Parathyroid adenoma (tissue), 2 donors: ENCODE results near the gene LAMA2.

Experiments used
- H2AFZ ChIP-seq: fragments of 300-600 bp; sonication (generic); one replicate; pipeline ENCODE4 v1.7.0; 2017; ENCODE audit warnings: antibody characterized with exemption, mild to moderate bottlenecking
- H3K27ac ChIP-seq: fragments of 300-600 bp; sonication (generic); one replicate; pipeline ENCODE4 v1.7.0; 2017
- H3K27me3 ChIP-seq: fragments of 300-600 bp; sonication (generic); one replicate; pipeline ENCODE4 v1.7.0; 2017; ENCODE audit warnings: low read length; ENCODE audit not compliant: control insufficient read depth, insufficient read depth
- H3K36me3 ChIP-seq: fragments of 300-600 bp; sonication (generic); one replicate; pipeline ENCODE4 v1.7.0; 2017; ENCODE audit warnings: low read length; ENCODE audit not compliant: control insufficient read depth, insufficient read depth
- H3K4me1 ChIP-seq: fragments of 300-600 bp; sonication (generic); one replicate; pipeline ENCODE4 v1.7.0; 2017; ENCODE audit warnings: control low read depth
- H3K4me2 ChIP-seq: fragments of 300-600 bp; sonication (generic); one replicate; pipeline ENCODE4 v1.7.0; 2017; ENCODE audit warnings: low read length
- H3K4me3 ChIP-seq: fragments of 300-600 bp; sonication (generic); one replicate; pipeline ENCODE4 v1.7.0; 2017; ENCODE audit warnings: low read depth, low read length
- H3K79me2 ChIP-seq: fragments of 300-600 bp; sonication (generic); one replicate; pipeline ENCODE4 v1.7.0; 2017; ENCODE audit warnings: control low read depth
- H3K9ac ChIP-seq: fragments of 300-600 bp; sonication (generic); one replicate; pipeline ENCODE4 v1.7.0; 2017; ENCODE audit warnings: mild to moderate bottlenecking
- H3K9me3 ChIP-seq: fragments of 300-600 bp; sonication (generic); one replicate; pipeline ENCODE4 v1.7.0; 2017; ENCODE audit warnings: low read length; ENCODE audit not compliant: control insufficient read depth
- CTCF ChIP-seq: fragments of 300-600 bp; sonication (generic); IDR thresholded peaks from one replicate; pipeline ENCODE4 v1.7.0; 2017; ENCODE audit warnings: antibody characterized with exemption, mild to moderate bottlenecking
- donor health status: primary hyperparathyroidism.

The LAMA2 gene

GRCh38 chr6:129100164-129100563, 217.2 kb downstream of the LAMA2 start:
- H3K27me3 ChIP-seq, result no peaks in the 10 kb centered on the region
- no peaks in the 10 kb centered on the region for H3K36me3 ChIP-seq
- no peak overlapping the region for H3K27ac ChIP-seq
- no peak overlapping the region for H3K9ac ChIP-seq
- H3K4me1 ChIP-seq, result no peaks in the 10 kb centered on the region
- H3K4me3 ChIP-seq, result no peak overlapping the region
- H3K4me2 ChIP-seq, result no peak overlapping the region
- H3K79me2 ChIP-seq, result no peaks in the 10 kb centered on the region
- H2AFZ ChIP-seq, result no peak overlapping the region
- no peak for TF ChIP-seq CTCF
- no peaks in the 10 kb centered on the region for H3K9me3 ChIP-seq

- Histone ChIP-seq H3K4me3 (no peak overlapping the region), H3K9me3 (no peaks in the 10 kb centered on the region), H3K36me3 (no peaks in the 10 kb centered on the region), H2AFZ (no peak overlapping the region), H3K27me3 (no peaks in the 10 kb centered on the region), H3K9ac (no peak overlapping the region), H3K4me1 (no peaks in the 10 kb centered on the region), H3K79me2 (no peaks in the 10 kb centered on the region), H3K27ac (no peak overlapping the region), H3K4me2 (no peak overlapping the region)
- TF ChIP-seq CTCF, result no peak
These were observed 219.8 kb downstream of the LAMA2 start for GRCh38 chr6:129102741-129103140.

GRCh38 chr6:129104131-129104530, 221.2 kb downstream of the LAMA2 start:
- no peaks in the 10 kb centered on the region for H3K79me2 ChIP-seq
- H3K27me3 ChIP-seq, result no peaks in the 10 kb centered on the region
- H2AFZ ChIP-seq, result no peak overlapping the region
- H3K9me3 ChIP-seq, result no peaks in the 10 kb centered on the region
- H3K36me3 ChIP-seq, result no peaks in the 10 kb centered on the region
- no peak for TF ChIP-seq CTCF
- no peak overlapping the region for H3K27ac ChIP-seq
- no peak overlapping the region for H3K4me2 ChIP-seq
- H3K4me3 ChIP-seq, result no peak overlapping the region
- no peaks in the 10 kb centered on the region for H3K4me1 ChIP-seq
- no peak overlapping the region for H3K9ac ChIP-seq

GRCh38 chr6:129104560-129104959, 221.6 kb downstream of the LAMA2 start:
- H3K4me1 ChIP-seq, result no peaks in the 10 kb centered on the region
- H3K4me3 ChIP-seq, result no peak overlapping the region
- no peak for TF ChIP-seq CTCF

GRCh38 chr6:129105035-129105434, 222.1 kb downstream of the LAMA2 start:
- H3K27me3 ChIP-seq, result no peaks in the 10 kb centered on the region
- H3K79me2 ChIP-seq, result no peaks in the 10 kb centered on the region
- no peak overlapping the region for H2AFZ ChIP-seq
- H3K4me3 ChIP-seq, result no peak overlapping the region
- H3K4me2 ChIP-seq, result no peak overlapping the region
- H3K4me1 ChIP-seq, result no peaks in the 10 kb centered on the region
- H3K36me3 ChIP-seq, result no peaks in the 10 kb centered on the region
- no peak for TF ChIP-seq CTCF
- H3K27ac ChIP-seq, result no peak overlapping the region
- no peak overlapping the region for H3K9ac ChIP-seq
- no peaks in the 10 kb centered on the region for H3K9me3 ChIP-seq

More at GRCh38 chr6:129104560-129104959, 221.6 kb downstream of the LAMA2 start:
- H3K9ac ChIP-seq, result no peak overlapping the region
- H3K9me3 ChIP-seq, result no peaks in the 10 kb centered on the region
- H2AFZ ChIP-seq, result no peak overlapping the region
- no peak overlapping the region for H3K4me2 ChIP-seq
- no peaks in the 10 kb centered on the region for H3K79me2 ChIP-seq
- H3K27ac ChIP-seq, result no peak overlapping the region
- no peaks in the 10 kb centered on the region for H3K36me3 ChIP-seq
- H3K27me3 ChIP-seq, result no peaks in the 10 kb centered on the region
